Stimulated activated naive CD8-positive, alpha-beta T cell treated with anti-CD3 and anti-CD28 coated beads, Interleukin-15, amount 100 ng/mL, for 72 hours (primary cell): ENCODE results near the gene OR8A1.
"Not testable (repeated sequence)": the region's sequence is repeated elsewhere in the genome, so short reads cannot be mapped to it uniquely, and the experiment has no call there.

ENCODE experiments used
- ATAC-seq: fragments of 150-1000 bp; cut with Tn5 transposase; 2 replicates; pipeline ENCODE4 v1.10.0; 2021; ENCODE audit warnings: mild to moderate bottlenecking, moderate library complexity
- DNase-seq, 2 donors: peaks; one replicate each; pipeline ENCODE4 v3.0.0; 2021 to 2022
- H3K27ac Mint-ChIP-seq, 2 donors: one replicate each; pipeline ENCODE4 v1.8.0; 2022; ENCODE audit warnings: mild to moderate bottlenecking in 2 of 2, mixed read lengths in 2 of 2, moderate library complexity in 2 of 2
- H3K27me3 Mint-ChIP-seq: one replicate; pipeline ENCODE4 v1.8.0; 2022; ENCODE audit warnings: mixed read lengths
- H3K4me1 Mint-ChIP-seq: one replicate; pipeline ENCODE4 v1.8.0; 2022; ENCODE audit warnings: mild to moderate bottlenecking, mixed read lengths
- H3K4me3 Mint-ChIP-seq, 2 donors: one replicate each; pipeline ENCODE4 v1.8.0; 2022; ENCODE audit warnings: mild to moderate bottlenecking in 2 of 2, mixed read lengths in 2 of 2, moderate library complexity in 1 of 2
- H3K9me3 Mint-ChIP-seq, 2 donors: one replicate each; pipeline ENCODE4 v1.8.0; 2022; ENCODE audit warnings: mixed read lengths in 2 of 2

OR8A1 gene

GRCh38 chr11:124582565-124582964 lies 12.8 kb downstream of the OR8A1 start:
- Mint-ChIP-seq H3K4me3 (no peak overlapping the region), H3K27ac (no peak overlapping the region), H3K9me3 (no peaks in the 10 kb centered on the region), H3K27me3 (peaks cover 16% of the 10 kb centered on the region), H3K4me1 (no peaks in the 10 kb centered on the region)
- DNase-seq: no peak
- no peak for ATAC-seq

DNA sequence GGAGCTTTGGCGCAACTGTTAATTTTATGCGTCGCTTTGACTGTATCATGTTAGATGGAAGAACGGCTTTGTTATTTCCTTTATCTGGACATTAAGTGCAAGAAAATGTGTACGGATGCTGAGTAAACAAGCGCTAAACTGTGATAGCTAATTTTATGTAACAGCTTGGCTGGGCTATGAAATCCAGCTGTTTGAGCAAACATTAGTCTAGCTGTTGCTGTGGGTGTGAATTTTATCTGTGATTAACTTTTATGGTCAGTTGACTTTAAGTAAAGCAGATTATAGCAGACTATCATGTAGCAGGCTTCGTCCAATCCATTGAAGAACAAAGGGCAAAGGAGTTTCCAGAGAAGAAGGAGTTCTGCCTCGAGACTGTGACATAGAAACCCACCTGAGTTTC lies 14.0 kb downstream of the OR8A1 start:
- H3K9me3 Mint-ChIP-seq: no peaks in the 10 kb centered on the region
- H3K27ac Mint-ChIP-seq: no peak overlapping the region
- no peak overlapping the region for H3K4me3 Mint-ChIP-seq
- no peak for DNase-seq
- H3K4me1 Mint-ChIP-seq: no peaks in the 10 kb centered on the region
- peaks cover 21% of the 10 kb centered on the region for H3K27me3 Mint-ChIP-seq
- ATAC-seq: no peak

- peaks cover 21% of the 10 kb centered on the region for H3K27me3 Mint-ChIP-seq
- H3K9me3 Mint-ChIP-seq: no peaks in the 10 kb centered on the region
- ATAC-seq: peak; percentile 23
Observed at GRCh38 chr11:124584681-124585372, 15.0 kb downstream of the OR8A1 start.

DNA sequence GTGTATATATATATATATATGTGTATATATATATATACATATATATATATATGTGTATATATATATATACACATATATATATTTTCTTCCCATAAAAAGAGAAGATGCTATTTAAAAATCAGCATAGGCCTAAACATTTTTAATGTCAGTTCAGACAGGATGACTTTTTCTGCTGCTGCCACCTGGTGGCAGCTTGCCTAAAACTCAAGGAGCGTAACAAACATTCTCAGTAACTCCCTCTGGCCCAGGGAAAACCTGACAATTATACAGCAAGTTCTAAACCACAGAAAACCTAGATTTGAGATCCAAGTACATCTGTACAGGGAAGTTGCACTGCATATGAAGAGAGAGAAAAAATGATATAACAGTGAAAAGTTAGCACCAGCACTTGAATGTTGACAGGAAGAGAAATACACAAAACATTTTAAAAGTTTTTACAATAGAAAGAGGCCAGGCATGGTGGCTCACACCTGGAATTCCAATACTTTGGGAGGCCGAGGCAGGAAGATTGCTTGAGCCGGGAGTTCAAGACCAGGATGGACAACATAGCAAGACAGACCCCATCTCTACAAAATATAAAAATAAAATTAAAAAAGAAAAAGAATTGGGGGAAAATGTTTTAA lies 16.6 kb downstream of the OR8A1 start:
- DNase-seq (peak; percentile 27 to 29), ATAC-seq (no peak)
- peaks cover 21% of the 10 kb centered on the region for H3K27me3 Mint-ChIP-seq
- H3K9me3 Mint-ChIP-seq: no peaks in the 10 kb centered on the region
- H3K4me3 Mint-ChIP-seq: no peak overlapping the region
- no peak overlapping the region for H3K27ac Mint-ChIP-seq
- no peaks in the 10 kb centered on the region for H3K4me1 Mint-ChIP-seq

More at GRCh38 chr11:124584681-124585372, 15.0 kb downstream of the OR8A1 start:
- H3K4me3 Mint-ChIP-seq: no peak overlapping the region
- no peak overlapping the region for H3K27ac Mint-ChIP-seq
- H3K4me1 Mint-ChIP-seq: no peaks in the 10 kb centered on the region
- DNase-seq: no peak

GRCh38 chr11:124591430-124591829 lies 21.6 kb downstream of the OR8A1 start:
- H3K4me1 Mint-ChIP-seq: no peaks in the 10 kb centered on the region
- H3K27me3 Mint-ChIP-seq: peaks cover 24% of the 10 kb centered on the region
- no peaks in the 10 kb centered on the region for H3K9me3 Mint-ChIP-seq
- H3K27ac Mint-ChIP-seq: no peak overlapping the region
- H3K4me3 Mint-ChIP-seq: no peak overlapping the region
- DNase-seq: no peak
- no peak for ATAC-seq

- no peak overlapping the region for H3K4me3 Mint-ChIP-seq
- H3K9me3 Mint-ChIP-seq: no peaks in the 10 kb centered on the region
- H3K27ac Mint-ChIP-seq: no peak overlapping the region
- no peak for ATAC-seq
- no peaks in the 10 kb centered on the region for H3K4me1 Mint-ChIP-seq
- no peak for DNase-seq
- peaks cover 20% of the 10 kb centered on the region for H3K27me3 Mint-ChIP-seq
Observed at GRCh38 chr11:124592627-124593026, 22.8 kb downstream of the OR8A1 start.

DNA sequence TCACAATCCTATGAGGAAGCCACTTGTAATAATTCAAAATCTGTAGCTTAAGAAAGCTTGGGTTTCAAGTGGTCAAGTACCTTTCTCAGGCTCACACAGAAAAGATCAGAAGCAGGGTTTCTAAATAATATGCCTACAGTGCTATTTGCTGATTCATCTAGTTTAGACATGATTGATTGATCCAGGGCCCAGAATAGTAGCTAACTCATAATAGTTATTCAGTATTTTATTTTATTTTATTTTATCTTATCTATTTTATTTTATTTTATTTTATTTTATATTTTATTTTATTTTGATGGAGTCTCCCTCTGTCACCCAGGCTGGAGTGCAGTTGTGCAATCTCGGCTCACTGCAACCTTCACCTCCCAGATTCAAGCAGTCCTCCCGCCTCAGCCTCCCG lies 25.5 kb downstream of the OR8A1 start:
- ATAC-seq: no peak
- Mint-ChIP-seq H3K27me3 (peaks cover 29% of the 10 kb centered on the region), H3K4me1 (no peaks in the 10 kb centered on the region), H3K9me3 (no peaks in the 10 kb centered on the region), H3K27ac (no peak overlapping the region), H3K4me3 (no peak overlapping the region)
- no peak for DNase-seq

- Mint-ChIP-seq H3K27me3 (peaks cover 36% of the 10 kb centered on the region), H3K9me3 (no peaks in the 10 kb centered on the region), H3K4me3 (no peak overlapping the region), H3K27ac (no peak overlapping the region), H3K4me1 (no peaks in the 10 kb centered on the region)
- no peak for DNase-seq
- ATAC-seq: no peak
Observed at GRCh38 chr11:124597626-124598025, 27.8 kb downstream of the OR8A1 start.

- no peak for DNase-seq
- H3K9me3 Mint-ChIP-seq: no peaks in the 10 kb centered on the region
- peaks cover 33% of the 10 kb centered on the region for H3K27me3 Mint-ChIP-seq
- H3K4me3 Mint-ChIP-seq: no peak overlapping the region
- H3K4me1 Mint-ChIP-seq: no peaks in the 10 kb centered on the region
- ATAC-seq: no peak
- no peak overlapping the region for H3K27ac Mint-ChIP-seq
Observed at GRCh38 chr11:124600621-124601320, 31.0 kb downstream of the OR8A1 start.

DNA sequence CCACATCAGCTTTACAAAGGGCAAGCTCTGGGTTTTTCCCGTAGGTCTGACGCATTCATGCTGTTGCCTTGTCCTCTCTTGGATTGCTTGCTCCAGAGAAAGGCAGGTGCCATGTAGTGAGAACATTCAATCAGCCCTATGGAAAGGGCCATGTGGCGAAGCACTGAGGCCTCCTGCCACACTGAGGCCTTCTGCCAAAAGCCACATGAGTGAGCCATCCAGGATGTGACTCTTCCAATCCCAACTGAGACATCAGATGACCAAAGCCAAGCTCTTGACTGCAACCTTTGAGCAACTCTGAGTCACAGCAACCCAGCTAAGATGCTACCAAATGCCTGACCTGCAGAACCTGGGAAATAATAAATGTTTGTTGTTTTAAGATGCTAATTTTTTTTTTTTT lies 32.4 kb downstream of the OR8A1 start:
- ATAC-seq (no peak), DNase-seq (no peak)
- Mint-ChIP-seq H3K4me3 (no peak overlapping the region), H3K27ac (no peak overlapping the region), H3K9me3 (no peaks in the 10 kb centered on the region), H3K27me3 (peaks cover 24% of the 10 kb centered on the region), H3K4me1 (no peaks in the 10 kb centered on the region)

DNA sequence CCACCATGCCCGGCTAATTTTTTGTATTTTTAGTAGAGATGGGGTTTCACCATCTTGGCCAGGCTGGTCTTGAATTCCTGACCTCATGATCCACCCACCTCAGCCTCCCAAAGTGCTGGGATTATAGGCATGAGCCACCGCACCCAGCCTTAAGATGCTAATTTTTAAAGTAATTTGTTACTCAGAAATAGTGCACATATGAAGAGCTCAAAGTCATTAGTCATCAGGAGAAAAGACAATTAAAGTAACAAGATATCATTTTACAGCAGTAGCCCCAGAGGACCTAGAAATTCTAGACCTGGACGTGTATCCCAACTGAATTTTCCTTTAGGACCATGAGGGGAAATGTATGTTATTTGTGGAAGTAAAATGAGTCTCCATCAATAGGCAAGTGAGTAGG lies 32.9 kb downstream of the OR8A1 start:
- not testable (repeated sequence) for H3K4me1 Mint-ChIP-seq, ATAC-seq, H3K4me3 Mint-ChIP-seq, H3K27ac Mint-ChIP-seq, H3K9me3 Mint-ChIP-seq, DNase-seq
- peaks cover 19% of the 10 kb centered on the region for H3K27me3 Mint-ChIP-seq

- no peak overlapping the region for H3K27ac Mint-ChIP-seq
- no peak overlapping the region for H3K4me3 Mint-ChIP-seq
- no peaks in the 10 kb centered on the region for H3K9me3 Mint-ChIP-seq
- H3K4me1 Mint-ChIP-seq: no peaks in the 10 kb centered on the region
- H3K27me3 Mint-ChIP-seq: peaks cover 3% of the 10 kb centered on the region
- ATAC-seq (no peak), DNase-seq (no peak)
Observed at GRCh38 chr11:124605719-124606118, 35.9 kb downstream of the OR8A1 start.

- no peak overlapping the region for H3K4me3 Mint-ChIP-seq
Observed at GRCh38 chr11:124608147-124608546, 38.4 kb downstream of the OR8A1 start.

GRCh38 chr11:124610295-124610694 lies 40.5 kb downstream of the OR8A1 start:
- peaks cover 19% of the 10 kb centered on the region for H3K4me1 Mint-ChIP-seq
- no peak for ATAC-seq
- H3K27ac Mint-ChIP-seq: peak overlapping the region; percentile 58 to 88
- no peak overlapping the region for H3K4me3 Mint-ChIP-seq
- DNase-seq: no peak
- H3K27me3 Mint-ChIP-seq: no peaks in the 10 kb centered on the region
- H3K9me3 Mint-ChIP-seq: no peaks in the 10 kb centered on the region

More at GRCh38 chr11:124608147-124608546, 38.4 kb downstream of the OR8A1 start:
- Mint-ChIP-seq H3K27ac (no peak overlapping the region), H3K27me3 (no peaks in the 10 kb centered on the region), H3K9me3 (no peaks in the 10 kb centered on the region), H3K4me1 (peaks cover 19% of the 10 kb centered on the region)
- ATAC-seq: no peak
- DNase-seq: no peak

DNA sequence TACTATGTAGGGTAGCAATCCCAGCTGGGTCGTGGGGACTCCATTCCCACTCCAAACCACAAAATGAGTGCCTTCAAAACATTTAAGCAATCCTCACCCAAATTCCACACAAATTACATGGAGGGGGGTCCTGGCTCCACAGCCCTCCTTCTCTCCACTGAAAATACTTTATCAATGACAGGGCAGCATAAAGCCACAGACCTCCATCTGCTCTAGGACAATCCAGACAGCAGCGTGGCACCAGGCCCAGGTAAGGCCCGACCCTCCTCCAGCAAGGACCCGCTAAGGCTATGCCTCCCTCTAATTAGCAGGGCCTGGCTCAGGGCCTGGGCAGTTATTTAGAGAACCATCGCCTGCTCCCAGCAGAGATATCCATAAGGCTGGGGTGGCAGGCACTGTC lies 41.3 kb downstream of the OR8A1 start, which contains the start of gene PANX3:
TSS of gene PANX3 (plus strand) at position 365 of the 400 bp plus-strand sequence. CDS start 129 bp downstream, outside the sequence.
- no peaks in the 10 kb centered on the region for H3K9me3 Mint-ChIP-seq
- peaks cover 19% of the 10 kb centered on the region for H3K4me1 Mint-ChIP-seq
- no peaks in the 10 kb centered on the region for H3K27me3 Mint-ChIP-seq
- ATAC-seq (peak; percentile 16), DNase-seq (no peak)
- peak within 1 kb of the TSS; percentile 58 to 88 for H3K27ac Mint-ChIP-seq
- no peak within 1 kb of the TSS for H3K4me3 Mint-ChIP-seq

DNA sequence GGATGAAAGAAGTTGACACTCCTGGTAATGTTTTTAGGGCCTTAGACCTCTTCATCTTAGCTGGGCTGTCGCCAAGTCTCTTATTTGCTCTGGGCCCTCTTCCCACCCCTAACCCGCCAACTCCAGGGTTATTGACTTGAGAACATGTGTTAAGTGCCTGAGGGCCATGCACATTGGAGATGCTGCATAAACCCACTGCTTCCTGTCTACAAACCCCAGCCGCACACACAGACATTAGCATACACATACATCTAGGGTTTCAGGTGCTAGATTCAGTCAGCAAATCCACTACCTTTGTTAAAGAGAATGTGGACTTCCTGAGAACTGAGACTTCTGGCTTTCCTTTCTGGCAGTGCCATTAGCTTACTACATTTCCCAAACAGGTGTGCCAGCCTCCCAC lies 42.2 kb downstream of the OR8A1 start:
- DNase-seq: peak; percentile 10 to 23
- Mint-ChIP-seq H3K27ac (no peak overlapping the region), H3K4me1 (peaks cover 19% of the 10 kb centered on the region), H3K4me3 (no peak overlapping the region), H3K9me3 (no peaks in the 10 kb centered on the region), H3K27me3 (no peaks in the 10 kb centered on the region)
- peak; percentile 93 for ATAC-seq
